ENCODE measurements around the gene ATP13A3.

DNA sequence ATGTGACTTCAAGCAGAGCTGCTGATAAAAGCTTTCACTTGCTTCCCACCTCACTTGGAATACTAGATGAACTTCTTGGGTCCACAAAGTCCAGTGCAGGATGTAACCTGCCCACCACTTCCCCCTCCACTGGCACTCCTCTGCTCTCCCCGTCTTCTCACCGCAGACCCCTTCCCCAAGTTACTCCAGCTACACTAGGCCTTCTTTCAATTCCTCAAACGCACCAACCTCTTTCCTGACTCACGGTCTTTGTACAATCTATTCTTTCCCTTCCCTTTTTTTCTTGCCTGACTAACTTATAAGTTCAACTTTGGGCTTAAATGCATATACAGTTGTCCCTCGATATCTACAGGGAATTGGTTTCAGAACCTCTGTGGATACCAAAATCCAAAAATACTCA, 5.2 kb upstream of the ATP13A3 start:
- TF ChIP-seq, protein P1, sequence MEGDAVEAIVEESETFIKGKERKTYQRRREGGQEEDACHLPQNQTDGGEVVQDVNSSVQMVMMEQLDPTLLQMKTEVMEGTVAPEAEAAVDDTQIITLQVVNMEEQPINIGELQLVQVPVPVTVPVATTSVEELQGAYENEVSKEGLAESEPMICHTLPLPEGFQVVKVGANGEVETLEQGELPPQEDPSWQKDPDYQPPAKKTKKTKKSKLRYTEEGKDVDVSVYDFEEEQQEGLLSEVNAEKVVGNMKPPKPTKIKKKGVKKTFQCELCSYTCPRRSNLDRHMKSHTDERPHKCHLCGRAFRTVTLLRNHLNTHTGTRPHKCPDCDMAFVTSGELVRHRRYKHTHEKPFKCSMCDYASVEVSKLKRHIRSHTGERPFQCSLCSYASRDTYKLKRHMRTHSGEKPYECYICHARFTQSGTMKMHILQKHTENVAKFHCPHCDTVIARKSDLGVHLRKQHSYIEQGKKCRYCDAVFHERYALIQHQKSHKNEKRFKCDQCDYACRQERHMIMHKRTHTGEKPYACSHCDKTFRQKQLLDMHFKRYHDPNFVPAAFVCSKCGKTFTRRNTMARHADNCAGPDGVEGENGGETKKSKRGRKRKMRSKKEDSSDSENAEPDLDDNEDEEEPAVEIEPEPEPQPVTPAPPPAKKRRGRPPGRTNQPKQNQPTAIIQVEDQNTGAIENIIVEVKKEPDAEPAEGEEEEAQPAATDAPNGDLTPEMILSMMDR (IDR thresholded peaks at IDR 0.05), result no peak
- TF ChIP-seq POLR2A (IDR thresholded peaks at IDR 0.05) (no peak), POLR2AphosphoS5 (IDR thresholded peaks at IDR 0.05; ENCODE audit: insufficient read depth in 1 of 2, low read depth in 1 of 2) (no peak)

Measured in vagina (tissue), 2 donors.